GM23248 (cell line): ENCODE results near the gene SH3GL1.

Experiments used
- EZH2 ChIP-seq: fragments of 200-600 bp; sonication (generic); IDR thresholded peaks from 2 replicates; pipeline ENCODE4 v1.6.1; 2018; ENCODE audit warnings: antibody characterized with exemption, mild to moderate bottlenecking; ENCODE audit not compliant: insufficient read depth, poor library complexity, severe bottlenecking
- EZH2phosphoT487 ChIP-seq: fragments of 200-600 bp; sonication (generic); IDR thresholded peaks from 2 replicates; pipeline ENCODE4 v1.6.1; 2018; ENCODE audit warnings: antibody characterized with exemption, moderate library complexity, mild to moderate bottlenecking, low read depth; ENCODE audit not compliant: insufficient read depth

GRCh38 chr19:4449022-4449638 is 48.8 kb upstream of the SH3GL1 start:
- TF ChIP-seq EZH2 (no peak), EZH2phosphoT487 (no peak)
